ENCODE results near the gene ARHGEF2. TPM values are rescaled to one million over a fixed set of nuclear protein-coding genes. Genes with fewer than 3 reads are reported as not detected.

ARHGEF2 gene
- total and polyA plus RNA-seq, 2 experiments from 2014 or later, result 77.7 to 136 TPM

GRCh38 chr1:155964193-155964592, 14.2 kb downstream of the ARHGEF2 start:
- in situ Hi-C loops (cut with MboI), result no loop called here
- Histone ChIP-seq H3F3A (ENCODE audit: insufficient read depth) (peaks cover 52% of the 10 kb centered on the region), H3K9me2 (ENCODE audit: insufficient read depth) (no peaks in the 10 kb centered on the region), H2AFZ (no peak overlapping the region), H3K79me2 (ENCODE audit: insufficient read depth) (peaks cover 77% of the 10 kb centered on the region), H3K4me2 (ENCODE audit: unreplicated experiment) (no peak overlapping the region), H4K20me1 (ENCODE audit: insufficient read depth) (no peaks in the 10 kb centered on the region), H3K9me3 (ENCODE audit: low read depth) (no peaks in the 10 kb centered on the region), H3K36me3 (ENCODE audit: low read depth) (peaks cover 70% of the 10 kb centered on the region), H3K4me1 (ENCODE audit: insufficient read depth) (peaks cover 34% of the 10 kb centered on the region), H3K27ac (0 out of 2 replicates have a peak overlapping the region, but pooled peaks have one; percentile 22), H3K9ac (no peak overlapping the region), H3K27me3 (replicated peaks; ENCODE audit: insufficient read depth) (no peaks in the 10 kb centered on the region), H3K4me3 (no peak overlapping the region)
- TF ChIP-seq EZH2phosphoT487 (IDR thresholded peaks at IDR 0.05; ENCODE audit: insufficient read depth, low read depth) (no peak), EZH2 (IDR thresholded peaks at IDR 0.05; ENCODE audit: insufficient read depth, poor library complexity, severe bottlenecking) (no peak)
- DNase-seq, result no peak
- WGBS, 2 experiments (ENCODE audit: low coverage in 1 of 2, low lambda C conversion rate in 2 of 2, missing lambda C conversion rate in 2 of 2), result 83 to 93% methylated on average over 7 of the region's 7 CpGs

- Histone ChIP-seq H4K20me1 (ENCODE audit: insufficient read depth) (no peaks in the 10 kb centered on the region), H3K27ac (peak overlapping the region; percentile 94), H3K79me2 (ENCODE audit: insufficient read depth) (peaks cover 76% of the 10 kb centered on the region), H3K4me3 (no peak overlapping the region), H3K9me2 (ENCODE audit: insufficient read depth) (no peaks in the 10 kb centered on the region), H3F3A (ENCODE audit: insufficient read depth) (peaks cover 52% of the 10 kb centered on the region), H3K4me2 (ENCODE audit: unreplicated experiment) (no peak overlapping the region), H3K9ac (peak overlapping the region; percentile 22), H3K4me1 (ENCODE audit: insufficient read depth) (peaks cover 29% of the 10 kb centered on the region), H2AFZ (no peak overlapping the region), H3K27me3 (replicated peaks; ENCODE audit: insufficient read depth) (no peaks in the 10 kb centered on the region), H3K9me3 (ENCODE audit: low read depth) (no peaks in the 10 kb centered on the region), H3K36me3 (ENCODE audit: low read depth) (peaks cover 69% of the 10 kb centered on the region)
- in situ Hi-C loops (cut with MboI), result no loop called here
- WGBS, 2 experiments (ENCODE audit: low coverage in 1 of 2, low lambda C conversion rate in 2 of 2, missing lambda C conversion rate in 2 of 2), result 90 to 91% methylated on average over 18 of the region's 18 CpGs
- peak; percentile 30 for DNase-seq
- no peak for TF ChIP-seq EZH2 (IDR thresholded peaks at IDR 0.05; ENCODE audit: insufficient read depth, poor library complexity, severe bottlenecking)
- no peak for TF ChIP-seq EZH2phosphoT487 (IDR thresholded peaks at IDR 0.05; ENCODE audit: insufficient read depth, low read depth)
Measured at GRCh38 chr1:155962599-155963211, 15.6 kb downstream of the ARHGEF2 start.

DNA sequence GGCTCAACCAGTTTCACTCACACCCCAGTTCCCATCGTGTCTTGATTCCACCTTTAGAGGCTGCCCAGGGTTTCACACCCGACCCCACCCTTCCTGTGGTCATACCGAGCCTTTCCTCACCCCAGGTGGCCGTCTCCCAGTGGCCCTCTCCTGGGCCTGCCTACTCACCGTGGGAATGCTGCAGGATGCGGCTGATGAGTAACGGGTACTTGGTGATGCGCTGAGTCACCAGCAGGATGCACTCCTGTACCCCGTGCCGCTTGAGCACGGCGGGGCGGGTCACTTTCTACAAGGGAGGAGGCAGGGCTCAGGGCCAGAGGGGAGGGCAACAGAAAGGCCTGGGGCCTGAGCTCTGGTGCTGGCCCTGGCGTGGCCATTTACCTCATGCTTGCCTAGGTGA, 16.4 kb downstream of the ARHGEF2 start:
- Histone ChIP-seq H3K36me3 (ENCODE audit: low read depth) (peaks cover 69% of the 10 kb centered on the region), H3K4me1 (ENCODE audit: insufficient read depth) (peaks cover 29% of the 10 kb centered on the region), H3K9ac (peak overlapping the region; percentile 80), H3K27ac (peak overlapping the region; percentile 94), H3K4me2 (ENCODE audit: unreplicated experiment) (no peak overlapping the region), H3K9me3 (ENCODE audit: low read depth) (no peaks in the 10 kb centered on the region), H3K27me3 (replicated peaks; ENCODE audit: insufficient read depth) (no peaks in the 10 kb centered on the region), H3F3A (ENCODE audit: insufficient read depth) (peaks cover 57% of the 10 kb centered on the region), H3K79me2 (ENCODE audit: insufficient read depth) (peaks cover 76% of the 10 kb centered on the region), H4K20me1 (ENCODE audit: insufficient read depth) (no peaks in the 10 kb centered on the region), H3K4me3 (no peak overlapping the region), H2AFZ (no peak overlapping the region), H3K9me2 (ENCODE audit: insufficient read depth) (no peaks in the 10 kb centered on the region)
- in situ Hi-C loops (cut with MboI), result no loop called here
- peak; percentile 100 for DNase-seq
- TF ChIP-seq EZH2phosphoT487 (IDR thresholded peaks at IDR 0.05; ENCODE audit: insufficient read depth, low read depth), result no peak
- TF ChIP-seq EZH2 (IDR thresholded peaks at IDR 0.05; ENCODE audit: insufficient read depth, poor library complexity, severe bottlenecking), result no peak
- WGBS, 2 experiments (ENCODE audit: low coverage in 1 of 2, low lambda C conversion rate in 2 of 2, missing lambda C conversion rate in 2 of 2), result 1% methylated on average over 14 of the region's 14 CpGs

GRCh38 chr1:155960081-155960745, 18.1 kb downstream of the ARHGEF2 start:
- DNase-seq, result peak; percentile 18
- in situ Hi-C loops (cut with MboI), result no loop called here
- H3K79me2 ChIP-seq (ENCODE audit: insufficient read depth), result peaks cover 75% of the 10 kb centered on the region
- no peak overlapping the region for H2AFZ ChIP-seq
- no peaks in the 10 kb centered on the region for H3K27me3 ChIP-seq (replicated peaks; ENCODE audit: insufficient read depth)
- peaks cover 29% of the 10 kb centered on the region for H3K4me1 ChIP-seq (ENCODE audit: insufficient read depth)
- H3K4me3 ChIP-seq, result no peak overlapping the region
- H3F3A ChIP-seq (ENCODE audit: insufficient read depth), result peaks cover 48% of the 10 kb centered on the region
- TF ChIP-seq EZH2 (IDR thresholded peaks at IDR 0.05; ENCODE audit: insufficient read depth, poor library complexity, severe bottlenecking), result no peak
- no peak for TF ChIP-seq EZH2phosphoT487 (IDR thresholded peaks at IDR 0.05; ENCODE audit: insufficient read depth, low read depth)
- peak overlapping the region; percentile 80 for H3K9ac ChIP-seq
- H4K20me1 ChIP-seq (ENCODE audit: insufficient read depth), result no peaks in the 10 kb centered on the region
- peak overlapping the region; percentile 94 for H3K27ac ChIP-seq
- 65 to 69% methylated on average over 3 of the region's 3 CpGs for WGBS, 2 experiments (ENCODE audit: low coverage in 1 of 2, low lambda C conversion rate in 2 of 2, missing lambda C conversion rate in 2 of 2)
- peaks cover 73% of the 10 kb centered on the region for H3K36me3 ChIP-seq (ENCODE audit: low read depth)
- H3K9me2 ChIP-seq (ENCODE audit: insufficient read depth), result no peaks in the 10 kb centered on the region
- H3K9me3 ChIP-seq (ENCODE audit: low read depth), result no peaks in the 10 kb centered on the region
- H3K4me2 ChIP-seq (ENCODE audit: unreplicated experiment), result no peak overlapping the region

All from GM23248 (cell line).